Lung (tissue), 12 donors: ENCODE data around the gene DOCK11. TPM values are rescaled to one million over a fixed set of nuclear protein-coding genes. Genes with fewer than 3 reads are reported as not detected.

Source experiments
- ATAC-seq: fragments of 200-7000 bp; cut with Tn5 transposase; one replicate; pipeline ENCODE4 v1.9.1; 2020; ENCODE audit warnings: moderate number of reproducible peaks; ENCODE audit not compliant: insufficient read depth, low FRiP score
- DNase-seq, 3 donors: peaks; one replicate each; pipeline ENCODE4 v3.0.0-alpha.2; 2013 to 2017
- H3K27ac ChIP-seq, 2 donors: one replicate each; pipeline ENCODE4 v1.5.1; 2013; ENCODE audit warnings: mild to moderate bottlenecking in 2 of 2, moderate library complexity in 2 of 2, control low read depth in 1 of 2, inconsistent platforms in 1 of 2, low read depth in 1 of 2, low read length in 1 of 2
- H3K27me3 ChIP-seq, 3 donors: one replicate each; pipeline ENCODE4 v1.5.1; 2013; ENCODE audit warnings: low read length in 2 of 3; ENCODE audit not compliant: control insufficient read depth in 3 of 3, insufficient read depth in 3 of 3
- H3K36me3 ChIP-seq, 4 donors: one replicate each; pipeline ENCODE4 v1.5.1; 2013; ENCODE audit warnings: low read length in 4 of 4, mild to moderate bottlenecking in 1 of 4, moderate library complexity in 1 of 4; ENCODE audit not compliant: control insufficient read depth in 4 of 4, insufficient read depth in 4 of 4
- H3K4me1 ChIP-seq, 5 donors: one replicate each; pipeline ENCODE4 v1.5.1; 2013; ENCODE audit warnings: low read length in 5 of 5, mild to moderate bottlenecking in 2 of 5, moderate library complexity in 1 of 5; ENCODE audit not compliant: control insufficient read depth in 5 of 5, insufficient read depth in 5 of 5
- H3K4me3 ChIP-seq: one replicate; pipeline ENCODE4 v1.5.1; 2013; ENCODE audit warnings: mild to moderate bottlenecking, control low read depth, moderate library complexity
- H3K9ac ChIP-seq, 2 donors: one replicate each; pipeline ENCODE4 v1.5.1; 2013; ENCODE audit warnings: low read length in 2 of 2, control low read depth in 1 of 2; ENCODE audit not compliant: insufficient read depth in 1 of 2
- H3K9me3 ChIP-seq, 4 donors: one replicate each; pipeline ENCODE4 v1.5.1; 2013; ENCODE audit warnings: low read length in 3 of 4, mild to moderate bottlenecking in 1 of 4, moderate library complexity in 1 of 4; ENCODE audit not compliant: control insufficient read depth in 4 of 4, insufficient read depth in 3 of 4
- WGBS, 2 donors: extraction: QIAGEN DNeasy Blood & Tissue Kit; methylation state at CpG; one replicate each; pipeline ENCODE4 v1.1.7; 2013; 5-methylcytosine and 5-hydroxymethylcytosine counted together
- polyA plus RNA-seq, 2 donors: library from polyadenylated mRNA; stranded (reverse); fragments of 200-250 nt; gene quantifications; one replicate each; pipeline ENCODE4 v1.2.1, GENCODE V29; 2013
- total RNA-seq, 2 donors: library from RNA; depleted of rRNA in 1 of 2; stranded (reverse); fragments of >200 nt in 1 of 2; gene quantifications; one replicate each; pipeline ENCODE4 v1.2.1, GENCODE V29; 2014 to 2021
- TF ChIP-seq, protein P1 (sequence below): IDR thresholded peaks from 2 replicates; pipeline ENCODE4 v1.5.1; 2012; ENCODE audit warnings: mild to moderate bottlenecking; ENCODE audit errors: control extremely low read depth, extremely low read depth
- donor health status: control.
- donor health status: control.
- donor health status: Bipolar disorder and iron deficiency.
- donor health status: healthy.
- donor health status: DM: yes; HTN: yes; CAD: no.

DOCK11 gene
- total and polyA plus RNA-seq, 4 donors: 16.0 to 32.0 (median 23.6) TPM

GRCh38 chrX:118541482-118541881 is 45.9 kb downstream of the DOCK11 start:
- Histone ChIP-seq H3K27me3 (no peaks in the 10 kb centered on the region), H3K9me3 (no peaks in the 10 kb centered on the region), H3K4me3 (no peak overlapping the region), H3K36me3 (no peaks in the 10 kb centered on the region), H3K9ac (no peak overlapping the region), H3K27ac (no peak overlapping the region), H3K4me1 (no peaks in the 10 kb centered on the region)
- ATAC-seq (no peak), DNase-seq (no peak)
- WGBS, 2 donors: 71 to 100% methylated on average over 3 of the region's 3 CpGs
- TF ChIP-seq, protein P1, sequence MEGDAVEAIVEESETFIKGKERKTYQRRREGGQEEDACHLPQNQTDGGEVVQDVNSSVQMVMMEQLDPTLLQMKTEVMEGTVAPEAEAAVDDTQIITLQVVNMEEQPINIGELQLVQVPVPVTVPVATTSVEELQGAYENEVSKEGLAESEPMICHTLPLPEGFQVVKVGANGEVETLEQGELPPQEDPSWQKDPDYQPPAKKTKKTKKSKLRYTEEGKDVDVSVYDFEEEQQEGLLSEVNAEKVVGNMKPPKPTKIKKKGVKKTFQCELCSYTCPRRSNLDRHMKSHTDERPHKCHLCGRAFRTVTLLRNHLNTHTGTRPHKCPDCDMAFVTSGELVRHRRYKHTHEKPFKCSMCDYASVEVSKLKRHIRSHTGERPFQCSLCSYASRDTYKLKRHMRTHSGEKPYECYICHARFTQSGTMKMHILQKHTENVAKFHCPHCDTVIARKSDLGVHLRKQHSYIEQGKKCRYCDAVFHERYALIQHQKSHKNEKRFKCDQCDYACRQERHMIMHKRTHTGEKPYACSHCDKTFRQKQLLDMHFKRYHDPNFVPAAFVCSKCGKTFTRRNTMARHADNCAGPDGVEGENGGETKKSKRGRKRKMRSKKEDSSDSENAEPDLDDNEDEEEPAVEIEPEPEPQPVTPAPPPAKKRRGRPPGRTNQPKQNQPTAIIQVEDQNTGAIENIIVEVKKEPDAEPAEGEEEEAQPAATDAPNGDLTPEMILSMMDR: no peak

- H3K4me1 ChIP-seq: no peaks in the 10 kb centered on the region
- no peak overlapping the region for H3K27ac ChIP-seq
- H3K4me3 ChIP-seq: no peak overlapping the region
- peaks cover 0 to 2% (median 0%) of the 10 kb centered on the region in 4 donors for H3K36me3 ChIP-seq
- H3K9ac ChIP-seq: no peak overlapping the region
- WGBS, 2 donors: 72 to 93% methylated on average over 5 of the region's 5 CpGs
- ATAC-seq: no peak
- DNase-seq: no peak
- TF ChIP-seq, protein P1: no peak
- H3K27me3 ChIP-seq: no peaks in the 10 kb centered on the region
- H3K9me3 ChIP-seq: no peaks in the 10 kb centered on the region
These were observed 49.9 kb downstream of the DOCK11 start for GRCh38 chrX:118545510-118545909.

DNA sequence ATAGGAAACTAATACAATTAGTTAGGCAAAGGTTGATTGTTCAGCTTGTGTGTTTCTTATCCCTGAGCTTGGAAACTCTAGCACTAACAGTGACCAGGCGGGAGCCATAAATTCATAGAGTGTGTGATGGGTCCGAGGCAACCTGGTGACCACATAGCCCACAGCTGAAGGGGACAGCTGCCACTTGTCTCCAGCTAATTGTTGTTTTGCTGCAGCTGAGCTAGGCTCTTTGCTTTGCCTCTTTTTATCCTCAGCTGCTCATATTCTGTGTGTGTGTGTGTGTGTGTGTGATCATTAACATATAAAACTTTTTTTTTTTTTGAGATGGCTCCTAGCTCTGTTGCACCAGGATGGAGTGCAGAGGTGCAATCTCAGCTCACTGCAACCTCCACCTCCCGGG is 53.2 kb downstream of the DOCK11 start:
- Histone ChIP-seq H3K9ac (no peak overlapping the region), H3K9me3 (no peaks in the 10 kb centered on the region), H3K27ac (no peak overlapping the region), H3K4me3 (no peak overlapping the region), H3K4me1 (no peaks in the 10 kb centered on the region), H3K27me3 (no peaks in the 10 kb centered on the region), H3K36me3 (peaks cover 0 to 2% (median 0%) of the 10 kb centered on the region in 4 donors)
- TF ChIP-seq, protein P1: no peak
- no peak for DNase-seq
- WGBS, 2 donors: 68 to 100% methylated on average over 3 of the region's 3 CpGs
- ATAC-seq: no peak

DNA sequence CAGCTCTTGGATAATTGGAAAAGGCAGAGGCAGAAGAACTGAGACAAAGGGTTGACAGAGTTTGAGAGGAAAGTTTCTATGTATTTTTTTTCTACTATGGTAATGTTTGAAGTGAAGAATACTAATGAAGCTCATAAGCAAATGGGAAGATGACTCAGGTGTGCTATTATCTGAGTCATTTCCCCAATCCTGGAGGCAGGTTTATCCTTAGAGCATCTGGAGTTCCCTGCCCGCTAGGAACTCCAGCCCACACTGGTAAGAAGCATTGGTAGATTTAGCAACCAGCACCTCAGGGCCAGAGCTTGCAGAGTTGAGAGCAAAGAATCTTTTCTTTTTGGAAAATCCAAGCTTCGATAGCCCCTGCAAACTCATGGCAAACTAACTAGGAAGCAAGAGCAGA is 55.2 kb downstream of the DOCK11 start:
- no peaks in the 10 kb centered on the region for H3K27me3 ChIP-seq
- no peak for DNase-seq
- H3K4me1 ChIP-seq: no peaks in the 10 kb centered on the region
- TF ChIP-seq, protein P1: no peak
- no peak overlapping the region for H3K27ac ChIP-seq
- no peak overlapping the region for H3K9ac ChIP-seq
- 86 to 89% methylated on average over 2 of the region's 2 CpGs for WGBS, 2 donors
- peaks cover 0 to 2% (median 0%) of the 10 kb centered on the region in 4 donors for H3K36me3 ChIP-seq
- H3K9me3 ChIP-seq: no peaks in the 10 kb centered on the region
- ATAC-seq: no peak
- H3K4me3 ChIP-seq: no peak overlapping the region
